GM21717 (cell line): ENCODE measurements around the gene ADD3.
"Not testable (repeated sequence)": the region's sequence is repeated elsewhere in the genome, so short reads cannot be mapped to it uniquely, and the experiment has no call there.

Experiments used
- ATAC-seq: cut with Tn5 transposase; IDR thresholded peaks from one replicate; pipeline ENCODE4 v1.9.1; 2021; ENCODE audit warnings: mild to moderate bottlenecking, moderate library complexity; ENCODE audit not compliant: unreplicated experiment

Gene ADD3

DNA sequence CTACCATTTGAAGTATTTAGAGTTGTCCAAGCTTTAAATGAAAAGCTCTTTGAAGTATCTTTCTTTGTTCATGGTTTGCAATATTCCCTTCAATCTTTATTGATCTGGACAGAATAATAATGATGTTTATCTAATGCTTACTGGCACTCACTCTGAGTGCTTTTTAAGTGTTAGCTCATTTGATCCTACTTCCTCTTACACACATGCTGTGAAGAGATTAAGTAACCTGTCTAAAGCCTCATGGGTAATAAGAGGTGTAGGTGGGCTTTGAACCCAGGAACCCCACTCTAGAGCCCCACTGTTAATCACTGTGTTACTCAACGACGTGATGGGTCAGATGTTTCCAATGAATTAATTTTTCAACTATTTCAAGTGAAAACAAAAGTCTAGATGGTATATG, 31.1 kb upstream of the ADD3 start:
- ATAC-seq, result no peak

DNA sequence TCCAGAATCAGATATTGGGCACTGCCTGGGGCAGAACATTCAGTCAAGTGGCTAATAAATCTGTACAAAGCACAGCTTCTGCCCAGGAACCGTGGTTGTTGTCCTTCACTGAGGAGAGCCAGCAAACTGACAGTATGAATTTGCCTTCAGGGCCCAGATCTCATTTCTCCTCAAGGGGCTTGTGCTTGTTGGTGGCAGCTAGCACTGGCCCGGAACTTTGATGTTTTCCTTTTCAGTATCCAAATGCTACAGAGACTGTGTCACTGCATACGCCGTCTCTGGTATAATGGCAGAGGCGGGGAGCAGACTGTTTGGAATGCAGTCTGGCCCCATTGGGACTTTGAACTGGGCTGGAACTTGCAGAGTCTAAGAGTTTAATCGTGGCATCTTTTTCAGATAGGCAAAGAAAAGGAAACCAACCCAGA, 30.4 kb upstream of the ADD3 start:
- no peak for ATAC-seq

DNA sequence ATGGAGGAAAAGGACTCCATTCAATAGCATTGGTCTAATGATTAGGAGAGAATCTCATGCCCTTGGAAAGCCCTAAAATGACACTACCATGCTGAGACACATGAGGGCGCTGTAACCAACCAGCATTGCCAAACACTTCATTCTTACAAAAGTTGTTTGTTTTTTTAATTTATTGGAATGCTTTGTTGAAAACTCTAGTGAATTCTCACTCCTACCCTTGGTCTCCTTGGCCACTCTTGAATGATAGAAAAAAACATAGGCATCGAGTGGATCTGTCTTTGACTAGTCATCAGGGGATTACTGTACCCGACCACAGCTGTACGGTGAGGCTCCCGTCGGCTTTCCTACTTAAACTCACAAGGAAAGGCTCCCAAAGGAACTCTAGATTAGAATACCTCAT, 29.3 kb upstream of the ADD3 start:
- ATAC-seq, result no peak

DNA sequence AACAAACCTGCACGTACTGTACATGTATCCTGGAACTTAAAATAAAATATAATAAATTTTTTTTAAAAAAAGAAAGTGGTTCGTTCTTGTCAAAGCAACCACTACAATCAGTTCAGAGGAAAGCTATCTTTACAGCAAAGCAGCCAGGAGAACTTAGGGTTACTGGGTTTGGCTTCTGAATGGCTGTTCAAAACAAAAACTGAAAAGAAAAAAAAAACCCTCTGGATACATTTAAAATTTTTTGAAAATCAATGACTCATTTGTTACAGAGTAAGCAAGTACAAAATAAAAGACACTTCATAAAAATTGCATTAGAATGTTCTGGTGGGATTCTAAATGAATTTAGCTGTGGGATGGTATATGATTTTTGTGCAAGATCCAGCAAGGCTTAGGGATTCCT, 28.6 kb upstream of the ADD3 start:
- no peak for ATAC-seq

DNA sequence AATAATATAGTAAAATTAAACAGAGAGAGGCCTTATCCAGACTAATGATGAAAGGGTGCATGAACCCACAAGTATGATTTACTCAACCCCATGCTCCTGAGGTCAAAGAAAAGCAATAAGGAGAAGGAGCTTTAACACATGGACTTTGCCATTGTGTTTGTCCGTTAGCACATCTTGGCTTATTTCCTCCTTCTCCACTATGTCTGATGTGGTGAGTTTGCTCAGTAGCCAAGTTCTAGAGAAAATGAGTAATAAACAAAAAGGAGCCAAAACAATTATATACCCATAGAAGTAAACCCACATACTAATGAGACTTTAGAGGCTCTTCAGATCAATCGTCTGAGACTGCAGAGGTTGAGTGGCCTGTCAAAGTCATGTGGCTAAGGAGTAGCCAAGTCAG, 26.1 kb upstream of the ADD3 start:
- no peak for ATAC-seq

DNA sequence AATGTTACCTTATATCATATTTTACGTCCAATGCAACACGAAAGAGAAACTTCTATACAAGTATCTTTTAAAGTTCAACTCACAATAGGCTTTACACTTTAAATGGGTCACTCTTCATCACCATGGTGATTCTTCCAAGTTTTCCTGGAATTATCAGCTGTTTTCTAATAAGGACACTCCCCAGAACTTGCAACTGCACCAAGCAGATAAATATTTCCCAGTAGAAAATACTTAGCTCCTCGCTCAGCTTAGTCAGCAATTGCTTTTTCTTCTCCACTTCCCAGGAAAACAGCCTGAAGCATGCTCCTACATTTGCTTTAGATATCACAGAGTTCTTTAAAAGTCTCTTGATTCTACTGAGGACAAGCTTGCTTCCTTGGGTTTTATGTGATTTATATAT, 25.7 kb upstream of the ADD3 start:
- ATAC-seq, result no peak

DNA sequence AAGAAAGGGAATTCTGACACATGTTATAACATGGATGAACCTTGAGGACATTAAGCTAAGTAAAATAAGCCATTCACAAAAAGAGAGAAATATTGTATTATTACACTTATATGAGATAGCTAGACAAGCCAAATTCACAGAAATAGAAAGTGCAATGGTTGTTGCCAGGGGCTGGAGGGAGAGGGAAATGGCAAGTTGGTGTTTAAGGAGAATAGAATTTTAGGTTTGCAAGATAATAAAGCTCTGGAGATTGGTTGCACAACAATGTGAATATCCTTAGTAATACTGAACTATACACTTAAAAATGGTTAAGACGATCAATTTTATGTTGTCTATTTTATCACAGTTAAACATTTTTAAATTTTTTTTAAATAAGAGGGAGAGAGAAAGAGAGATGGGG, 25.0 kb upstream of the ADD3 start:
- no peak for ATAC-seq

DNA sequence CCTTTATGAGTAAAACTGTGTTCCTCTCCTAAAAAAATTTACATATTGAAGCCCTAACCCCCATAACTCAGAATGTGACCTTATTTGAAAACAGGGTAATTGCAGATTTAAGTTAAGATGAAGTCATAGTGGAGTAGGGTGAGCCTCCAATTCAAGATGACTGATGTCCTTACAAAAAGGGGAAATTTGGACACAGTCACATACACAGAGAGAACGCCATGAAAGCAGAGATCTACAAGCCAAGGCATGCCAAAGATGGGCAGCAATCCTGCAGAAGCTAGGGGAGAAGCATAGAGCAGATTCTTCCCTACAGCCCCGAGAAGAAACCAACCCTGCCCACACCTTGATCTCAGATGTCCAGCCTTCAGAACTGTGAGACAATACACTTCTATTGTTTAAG, 23.8 kb upstream of the ADD3 start:
- ATAC-seq, result no peak

DNA sequence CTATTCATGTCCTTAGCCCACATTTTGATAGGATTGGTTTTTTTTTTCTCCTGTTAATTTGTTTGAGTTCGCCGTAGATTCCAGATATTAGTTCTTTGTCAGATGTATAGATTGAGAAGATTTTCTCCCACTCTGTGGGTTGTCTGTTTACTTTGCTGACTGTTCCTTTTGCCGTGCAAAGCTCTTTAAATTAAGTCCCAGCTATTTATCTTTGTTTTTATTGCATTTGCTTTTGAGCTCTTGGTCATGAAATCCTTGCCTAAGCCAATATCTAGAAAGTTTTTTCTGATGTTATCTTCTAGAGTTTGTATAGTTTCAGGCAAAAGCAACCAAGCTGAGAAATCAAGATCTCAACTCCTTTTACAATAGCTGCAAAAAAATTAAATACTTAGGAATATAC, 22.0 kb upstream of the ADD3 start:
- ATAC-seq, result not testable (repeated sequence)

DNA sequence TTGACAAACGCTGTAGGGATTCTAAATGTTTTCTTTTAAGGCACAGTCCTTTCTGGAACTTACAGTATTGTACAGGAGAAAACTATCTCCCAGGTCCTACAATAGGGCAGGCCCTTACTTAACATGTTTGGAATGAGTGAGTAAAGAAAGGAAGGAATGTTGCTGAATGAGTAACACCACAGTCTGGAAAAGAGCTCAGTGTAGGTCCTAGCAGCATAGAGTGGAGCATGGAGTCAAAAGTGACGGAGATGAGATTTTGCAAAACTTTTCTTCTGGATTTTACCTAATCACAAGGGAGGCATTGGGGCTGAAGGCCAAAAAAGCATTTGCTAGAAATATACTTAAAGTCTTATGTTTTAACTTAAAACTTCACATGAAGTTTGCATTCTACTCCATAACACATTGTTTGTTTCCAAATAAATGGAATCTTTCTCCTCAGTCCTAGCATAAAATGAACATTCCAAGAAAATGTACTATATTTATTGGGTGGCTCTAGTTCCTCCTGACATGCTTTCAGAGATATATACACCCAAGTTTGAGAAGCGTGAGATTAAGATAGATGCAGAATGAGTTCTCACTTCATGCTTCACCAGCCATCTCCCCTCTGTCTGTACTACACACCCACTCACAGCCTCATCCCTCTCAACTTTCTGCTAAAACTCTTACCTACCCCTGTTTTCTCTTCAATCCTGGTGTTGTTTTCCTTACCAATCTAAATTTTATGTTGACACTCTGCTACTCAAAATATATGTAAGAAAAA, 20.2 kb upstream of the ADD3 start:
- ATAC-seq, result no peak

DNA sequence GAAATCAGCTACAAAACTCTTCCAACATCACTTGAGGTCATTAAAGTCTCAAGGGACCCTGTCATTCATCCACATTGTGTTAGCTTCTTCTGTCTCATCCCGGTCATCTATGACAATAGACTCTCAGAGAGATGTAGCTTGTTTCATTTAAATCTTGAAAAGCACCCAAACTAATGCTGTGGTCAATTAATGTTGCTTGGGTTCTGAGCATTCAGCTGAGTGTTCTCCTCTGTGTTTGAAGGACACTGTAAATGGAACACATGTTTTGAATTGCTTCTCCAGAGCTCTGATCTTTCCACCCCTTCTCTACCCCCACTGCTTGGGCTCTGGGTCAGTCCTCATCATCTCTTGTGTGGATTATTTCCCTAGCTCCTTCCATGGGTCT, 19.6 kb upstream of the ADD3 start:
- ATAC-seq, result no peak

DNA sequence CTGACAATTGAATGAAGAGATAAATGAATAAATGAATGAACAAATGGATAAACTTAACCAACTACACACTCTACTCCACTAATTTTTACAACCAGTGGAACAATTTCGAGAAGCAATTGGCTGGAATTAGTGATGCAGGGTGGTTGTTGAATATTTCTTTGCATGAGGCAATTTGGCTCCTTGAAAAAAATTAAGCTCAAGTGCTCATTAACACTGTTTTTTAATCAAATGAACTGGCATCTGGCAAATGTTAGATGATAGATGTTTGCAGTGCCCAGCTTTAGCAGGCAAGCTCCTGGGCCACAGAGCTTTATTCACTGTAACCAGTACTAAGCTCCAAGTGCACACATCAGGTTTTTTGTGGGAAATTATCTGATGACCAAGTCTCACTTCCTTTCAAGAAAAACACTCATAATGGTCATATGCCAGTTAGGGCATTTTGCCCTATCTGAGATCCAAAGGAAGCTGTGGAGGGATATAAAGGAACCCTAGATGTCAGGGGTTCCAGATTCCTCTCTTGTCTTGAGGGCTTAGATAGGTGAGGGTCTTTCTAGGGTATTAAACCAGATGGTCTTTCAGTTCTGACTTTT, 16.4 kb upstream of the ADD3 start:
- ATAC-seq, result no peak

DNA sequence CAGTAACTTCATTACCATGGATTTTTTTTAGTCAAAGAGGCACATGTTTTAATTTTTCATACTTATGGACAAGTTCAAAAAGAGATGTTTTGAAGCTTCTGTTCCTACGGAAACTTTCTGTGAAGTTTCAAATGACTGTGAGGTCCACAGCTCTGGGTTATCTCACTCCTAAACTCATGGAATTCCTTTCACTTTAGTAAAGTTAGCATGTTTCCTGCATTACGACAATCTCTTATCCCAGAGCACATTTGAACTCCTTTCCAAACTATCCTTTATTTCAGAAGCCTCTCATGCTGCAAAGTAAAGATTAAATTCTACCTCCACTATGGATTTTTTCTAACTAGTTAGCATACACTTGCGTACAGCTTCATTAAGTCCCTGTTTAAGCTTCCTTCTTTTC, 15.3 kb upstream of the ADD3 start:
- ATAC-seq, result no peak

DNA sequence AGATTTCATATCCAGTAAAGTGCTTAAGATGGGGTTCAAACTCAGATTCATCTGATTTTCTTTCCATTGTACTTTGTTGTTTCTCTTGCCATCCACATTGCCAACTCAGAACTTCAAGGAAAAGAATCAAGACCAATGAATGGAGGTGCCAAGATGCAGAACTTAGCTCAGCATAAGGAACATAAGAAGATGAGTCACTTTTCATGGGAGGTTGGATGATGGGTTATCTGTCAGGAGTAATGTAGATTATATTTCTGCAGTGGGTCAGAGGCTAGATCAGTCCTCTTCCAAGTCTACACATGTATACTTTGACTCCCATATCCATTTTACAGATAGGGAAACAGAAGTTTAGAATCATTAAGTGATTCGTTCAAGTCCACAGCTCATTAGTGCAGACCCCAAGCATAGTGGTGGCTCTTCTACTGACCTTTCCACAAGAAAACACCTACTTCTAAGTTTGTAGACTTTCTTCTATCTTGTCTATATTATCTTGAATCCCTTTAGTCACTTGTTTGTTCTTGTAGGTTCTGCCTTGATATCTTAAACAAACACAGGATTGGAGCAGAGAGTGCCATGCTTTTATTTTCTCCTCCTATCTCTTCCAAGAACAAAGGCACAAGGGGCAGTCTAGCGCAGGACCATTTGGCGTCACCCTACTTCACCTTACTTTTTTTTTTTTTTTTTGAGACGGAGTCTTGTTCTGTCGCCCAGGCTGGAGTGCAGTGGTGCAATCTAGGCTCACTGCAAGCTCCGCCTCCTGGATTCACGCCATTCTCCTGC, 14.0 kb upstream of the ADD3 start:
- no peak for ATAC-seq

DNA sequence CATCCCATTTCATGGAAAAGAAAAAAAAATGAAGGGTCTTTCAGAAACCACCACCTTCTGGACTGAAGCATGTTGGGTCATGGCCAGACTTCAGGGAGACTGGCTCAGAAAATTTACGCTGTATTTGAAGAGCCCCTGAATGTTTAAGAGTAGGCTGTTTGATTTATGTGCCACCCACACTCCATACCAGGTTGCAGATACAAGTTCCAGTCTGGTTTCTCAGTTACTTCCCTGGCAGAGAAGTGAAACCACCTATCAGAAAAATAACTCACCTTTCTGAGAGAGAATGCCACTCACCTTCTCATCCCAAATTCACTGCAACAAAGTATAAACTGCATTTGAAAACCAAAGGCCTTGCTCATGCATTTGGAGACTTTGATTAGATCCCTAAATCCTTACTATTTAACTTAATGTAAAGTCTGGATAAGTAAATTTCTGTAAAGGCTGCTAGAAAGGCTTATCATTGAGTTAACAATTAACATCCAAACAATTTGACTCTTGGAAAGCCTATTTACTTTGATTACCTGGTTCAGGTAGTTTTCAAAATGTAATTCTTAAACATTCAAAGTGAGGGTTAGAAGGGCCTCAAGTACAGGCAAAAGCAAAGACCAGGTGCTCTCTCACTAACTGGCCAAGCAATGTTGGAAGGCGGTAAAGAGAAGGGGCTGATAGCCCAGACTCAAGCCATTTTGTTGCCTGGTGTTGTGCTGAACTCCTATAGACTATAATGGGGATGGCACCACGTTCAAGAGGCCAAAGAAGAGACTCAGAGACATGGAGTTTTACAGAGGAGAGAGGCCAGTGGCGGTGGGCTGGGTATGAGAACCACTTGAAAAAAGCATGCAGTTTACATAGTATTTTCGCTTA, 12.8 kb upstream of the ADD3 start:
- ATAC-seq, result no peak

DNA sequence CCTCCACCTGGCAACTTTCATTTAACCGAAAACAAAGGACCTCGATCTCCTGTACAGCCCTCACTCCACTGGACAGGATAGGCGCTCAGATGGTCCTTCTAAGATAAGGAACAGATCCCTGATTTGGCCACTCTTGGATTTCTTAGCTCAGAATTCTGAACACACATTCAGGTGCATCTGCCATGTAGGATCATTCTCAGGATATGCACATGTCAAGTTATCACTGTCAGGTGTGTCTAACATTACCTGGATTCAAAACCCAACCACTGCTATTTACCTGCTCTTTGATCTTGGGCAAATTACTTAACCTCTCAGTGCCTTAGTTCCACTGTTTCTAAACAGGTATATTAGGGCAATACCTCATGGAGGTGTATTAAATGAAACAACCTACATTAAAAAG, 12.2 kb upstream of the ADD3 start:
- ATAC-seq, result no peak

DNA sequence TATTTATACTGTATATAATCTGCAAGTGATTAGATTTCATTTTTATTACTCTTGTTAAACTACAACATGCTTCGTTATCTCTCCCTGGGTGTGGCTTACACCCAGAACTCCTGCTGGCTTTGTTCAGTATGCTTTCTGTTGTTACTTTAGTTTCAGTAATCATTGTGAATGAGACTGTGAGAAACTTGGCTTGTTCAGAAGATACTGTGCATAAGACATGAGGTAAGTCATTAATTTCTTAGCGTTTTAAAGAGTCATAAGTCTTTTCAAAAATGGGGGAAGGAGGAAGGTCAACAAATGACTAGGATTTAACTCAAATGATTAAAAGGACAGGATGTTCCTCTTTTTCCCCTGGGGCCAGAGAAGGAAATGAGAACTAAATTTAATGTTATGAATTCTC, 11.6 kb upstream of the ADD3 start:
- ATAC-seq, result peak; percentile 65

DNA sequence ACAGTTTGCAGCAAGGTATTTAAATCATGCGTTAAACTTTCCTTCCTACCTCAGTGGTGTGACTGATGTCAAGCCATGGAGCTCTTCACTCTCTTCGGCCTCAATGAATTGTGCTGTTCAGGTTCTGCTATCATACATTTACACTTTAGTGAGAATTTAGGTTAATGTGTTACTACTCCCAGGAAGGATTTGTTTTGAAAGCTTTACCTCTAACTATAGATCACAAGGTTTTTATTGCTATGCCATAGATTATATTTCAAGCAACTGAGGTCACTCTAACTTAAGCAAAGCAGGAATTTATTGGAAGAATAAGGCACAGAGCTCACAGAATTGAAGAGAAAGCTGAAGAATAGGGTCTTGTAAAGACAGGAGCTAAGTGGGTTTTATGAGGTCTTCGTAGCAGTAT, 11.0 kb upstream of the ADD3 start:
- ATAC-seq, result peak; percentile 18

DNA sequence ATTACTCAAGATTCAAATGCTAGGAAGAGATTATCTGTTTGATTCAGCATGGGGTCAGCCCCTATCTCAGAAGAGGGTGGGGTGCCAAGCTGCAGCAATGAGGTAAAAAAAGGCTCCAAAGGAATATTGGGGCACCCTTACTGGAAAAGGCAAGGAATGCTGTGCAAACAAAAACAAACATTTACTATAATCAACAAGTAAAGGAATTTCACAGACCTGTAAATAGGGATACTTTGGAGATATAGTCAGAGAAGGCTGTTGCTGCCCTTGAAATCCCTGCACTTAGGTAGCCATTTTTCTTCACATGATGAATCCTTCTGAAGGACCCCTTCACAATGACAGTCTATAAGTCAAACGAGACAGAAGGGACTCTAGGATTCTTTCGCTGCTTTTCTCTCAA, 10.6 kb upstream of the ADD3 start:
- ATAC-seq, result no peak

DNA sequence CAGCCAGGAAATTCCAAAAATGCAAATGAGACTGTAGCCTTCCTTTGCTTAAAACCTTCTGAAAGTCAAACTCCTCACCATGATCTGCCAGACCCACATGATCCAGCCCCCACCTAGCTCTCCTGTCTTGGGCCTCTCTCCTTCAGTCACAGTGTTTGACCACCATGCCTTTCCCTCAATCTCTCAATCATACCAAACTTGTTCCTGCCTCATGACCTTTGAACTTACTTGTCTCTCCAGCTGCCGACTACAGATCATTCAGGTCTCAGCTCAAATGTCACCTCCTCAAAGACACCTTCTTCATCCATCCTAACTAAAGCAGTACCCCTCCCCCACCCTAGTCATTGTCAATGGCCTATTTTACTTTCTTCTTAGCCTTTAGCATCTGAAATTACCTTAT, 9.3 kb upstream of the ADD3 start:
- no peak for ATAC-seq

DNA sequence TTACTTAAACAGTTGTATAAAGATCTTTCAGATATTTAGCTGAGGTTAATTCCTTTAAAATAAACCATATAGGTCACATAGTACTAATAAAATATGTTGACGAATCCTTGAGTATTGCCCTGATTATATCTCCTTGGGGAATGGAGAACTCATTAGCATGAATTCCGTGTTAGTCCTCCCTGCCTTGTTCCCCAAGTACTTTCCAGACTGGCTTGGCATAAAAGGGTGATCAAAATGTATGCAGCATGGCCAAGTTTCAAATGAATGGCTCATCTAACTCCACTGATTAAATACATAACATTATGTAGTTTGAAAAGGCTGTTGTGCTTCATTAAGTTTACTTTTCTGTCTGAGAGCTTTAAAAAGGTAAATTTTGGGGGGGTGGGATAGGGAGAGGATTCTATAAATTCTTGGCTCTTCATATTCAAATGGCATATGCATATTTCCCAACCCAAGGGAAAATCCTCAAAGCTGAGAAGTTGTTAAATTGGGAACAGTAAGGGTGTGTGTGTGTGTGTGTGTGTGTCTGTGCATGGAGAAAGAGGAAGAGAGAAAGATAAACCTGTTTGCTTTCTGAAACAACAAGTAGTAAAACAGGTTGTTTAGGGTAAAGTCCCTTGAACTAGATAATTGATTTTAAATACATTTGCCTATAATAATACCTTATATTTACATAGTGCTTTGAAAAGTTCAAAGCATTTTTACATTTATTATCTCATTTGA, 4.8 kb upstream of the ADD3 start:
- no peak for ATAC-seq
